GM21786 (cell line): ENCODE measurements around the gene LILRA1.
"Not testable (repeated sequence)": the region's sequence is repeated elsewhere in the genome, so short reads cannot be mapped to it uniquely, and the experiment has no call there.

Experiments used
- ATAC-seq: cut with Tn5 transposase; IDR thresholded peaks from one replicate; pipeline ENCODE4 v1.9.1; 2021; ENCODE audit not compliant: unreplicated experiment

The LILRA1 gene

GRCh38 chr19:54624234-54624633 lies 30.8 kb downstream of the LILRA1 start:
- ATAC-seq, result not testable (repeated sequence)

GRCh38 chr19:54624934-54625730 lies 31.7 kb downstream of the LILRA1 start:
- not testable (repeated sequence) for ATAC-seq

DNA sequence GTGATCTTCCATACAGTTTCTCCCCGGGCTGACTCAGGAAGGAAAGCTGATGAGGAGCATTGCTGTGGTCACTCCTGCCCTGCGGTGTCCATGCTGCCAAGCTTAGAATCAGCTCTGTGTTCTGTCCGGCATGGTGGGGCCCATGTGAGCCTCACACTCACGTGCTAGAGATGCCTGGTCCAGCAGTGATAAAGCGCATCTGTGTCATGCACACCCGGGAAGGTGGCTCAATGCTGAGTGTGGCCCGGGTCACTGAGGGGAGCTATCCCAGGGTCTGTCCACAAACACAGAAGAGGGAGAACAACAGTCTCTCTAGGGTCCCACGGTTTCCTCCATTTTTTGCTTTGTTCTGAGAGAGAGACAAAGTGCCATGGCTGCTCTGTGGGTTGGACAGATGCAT lies 33.3 kb downstream of the LILRA1 start:
- no peak for ATAC-seq

- ATAC-seq, result not testable (repeated sequence)
These were observed 34.5 kb downstream of the LILRA1 start for GRCh38 chr19:54627912-54628311.

DNA sequence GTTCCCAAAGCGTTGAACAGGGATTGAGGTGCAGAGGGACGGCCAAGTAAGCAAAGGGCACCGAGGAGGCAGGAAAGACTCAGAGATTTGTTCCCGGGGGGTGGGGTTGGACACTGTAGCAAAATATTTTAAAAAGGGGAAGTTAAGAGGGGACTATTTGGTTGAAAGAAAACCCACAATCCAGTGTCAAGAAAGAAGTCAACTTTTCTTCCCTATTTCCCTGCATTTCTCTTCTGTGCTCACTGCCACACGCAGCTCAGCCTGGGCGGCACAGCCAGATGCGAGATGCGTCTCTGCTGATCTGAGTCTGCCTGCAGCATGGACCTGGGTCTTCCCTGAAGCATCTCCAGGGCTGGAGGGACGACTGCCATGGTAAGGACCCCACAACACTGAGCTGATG lies 36.8 kb downstream of the LILRA1 start, which contains the start of gene LILRB1:
Gene LILRB1 (plus strand): TSS at position 223 of the 400 bp plus-strand sequence. CDS start 590 bp downstream, outside the sequence.
- ATAC-seq, result not testable (repeated sequence)

DNA sequence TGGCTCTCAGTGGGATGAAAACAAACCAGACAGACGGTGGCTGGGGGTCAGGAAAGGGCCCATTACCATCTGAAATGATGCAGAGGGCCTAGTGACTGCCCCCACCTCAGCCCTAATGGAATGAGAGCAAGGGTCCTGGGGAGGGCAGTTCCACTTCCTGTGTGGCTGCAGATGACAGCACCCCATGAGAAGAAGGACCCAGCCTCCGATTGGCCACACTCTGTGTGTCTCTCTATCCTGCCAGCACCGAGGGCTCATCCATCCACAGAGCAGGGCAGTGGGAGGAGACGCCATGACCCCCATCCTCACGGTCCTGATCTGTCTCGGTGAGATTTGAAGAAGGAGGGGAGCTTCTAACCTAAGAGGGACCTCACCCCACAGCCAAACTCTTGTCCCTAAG lies 37.4 kb downstream of the LILRA1 start:
- no peak for ATAC-seq

- ATAC-seq, result not testable (repeated sequence)
These were observed 38.3 kb downstream of the LILRA1 start for GRCh38 chr19:54631489-54632337.

GRCh38 chr19:54632517-54632916 lies 39.1 kb downstream of the LILRA1 start:
- ATAC-seq, result not testable (repeated sequence)

DNA sequence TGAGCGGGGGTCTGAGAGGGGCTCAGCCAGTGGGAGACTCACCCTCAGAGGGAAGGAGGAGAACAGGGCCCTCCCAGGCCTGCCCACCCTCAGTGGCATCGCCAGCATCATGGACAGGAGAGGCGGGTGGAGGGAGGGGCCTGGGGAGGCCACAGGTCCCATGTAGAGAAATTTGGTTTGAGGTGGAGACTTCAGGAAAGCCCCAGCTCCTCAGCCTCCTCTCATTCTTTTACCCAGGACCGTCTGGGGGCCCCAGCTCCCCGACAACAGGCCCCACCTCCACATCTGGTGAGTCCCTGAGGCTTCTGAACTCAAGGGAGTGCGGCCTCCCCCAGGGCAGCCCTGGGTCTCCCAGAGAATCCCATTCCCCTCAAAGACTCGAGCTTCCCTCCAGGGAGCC lies 40.0 kb downstream of the LILRA1 start:
- ATAC-seq, result no peak

- ATAC-seq, result not testable (repeated sequence)
These were observed 42.6 kb downstream of the LILRA1 start for GRCh38 chr19:54636081-54636480.

- ATAC-seq, result no peak
These were observed 45.3 kb downstream of the LILRA1 start for GRCh38 chr19:54638683-54639082.

GRCh38 chr19:54642953-54643352 lies 49.5 kb downstream of the LILRA1 start:
- ATAC-seq, result not testable (repeated sequence)

GRCh38 chr19:54643583-54643982 lies 50.2 kb downstream of the LILRA1 start:
- not testable (repeated sequence) for ATAC-seq

GRCh38 chr19:54644056-54644455 lies 50.6 kb downstream of the LILRA1 start:
- no peak for ATAC-seq

- ATAC-seq, result no peak
These were observed 53.0 kb downstream of the LILRA1 start for GRCh38 chr19:54646331-54646841.

DNA sequence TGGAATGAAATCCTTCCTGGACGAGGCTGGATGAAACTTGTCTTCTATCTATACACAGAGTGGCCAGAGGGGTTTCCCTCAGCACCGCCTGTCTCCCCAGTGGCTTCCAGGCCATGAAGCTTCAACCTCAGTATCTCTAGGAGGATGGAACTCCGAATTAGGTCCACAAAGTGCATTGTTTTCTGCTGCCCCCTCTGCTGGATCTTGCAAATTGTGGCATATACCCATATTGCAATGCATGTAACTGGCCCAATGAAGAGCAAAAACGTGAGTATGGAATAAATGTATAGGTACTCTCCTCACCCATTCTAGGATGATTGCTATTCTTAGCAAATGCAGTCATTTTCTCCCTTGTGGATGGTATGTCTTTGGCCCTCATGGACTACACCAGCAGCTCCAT lies 54.7 kb downstream of the LILRA1 start:
- no peak for ATAC-seq

- no peak for ATAC-seq
These were observed 56.8 kb downstream of the LILRA1 start for GRCh38 chr19:54650108-54650655.
